NCI-H146 (cell line): ENCODE measurements around the gene TSTD1.
"Not testable (repeated sequence)": the region's sequence is repeated elsewhere in the genome, so short reads cannot be mapped to it uniquely, and the experiment has no call there.

Source experiments
- DNase-seq: peaks from one replicate; lab custom pipeline; 2025; lab: John Stamatoyannopoulos, UW

The TSTD1 gene

GRCh38 chr1:161068306-161069234, 29.8 kb upstream of the TSTD1 start:
- DNase-seq, result no peak

DNA sequence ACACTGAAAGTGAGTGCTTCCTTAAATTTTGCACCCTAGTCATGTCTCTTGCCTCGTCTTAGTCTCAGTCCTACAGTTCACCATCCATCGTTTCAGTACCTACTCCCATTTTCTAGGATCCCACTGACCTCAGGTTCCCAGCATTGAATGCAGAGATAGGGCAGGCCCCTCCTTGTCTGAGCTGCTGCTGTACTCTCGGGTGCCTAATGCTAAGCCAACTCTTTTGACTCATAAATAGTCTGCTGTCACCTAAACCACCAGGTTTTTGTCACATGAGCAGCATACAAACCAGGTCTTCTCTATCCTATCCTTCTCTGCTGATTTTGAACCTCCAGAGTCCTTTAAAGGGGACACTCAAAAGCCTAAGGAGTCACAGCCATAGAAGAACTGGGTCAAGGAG, 27.9 kb upstream of the TSTD1 start:
- DNase-seq, result no peak

DNA sequence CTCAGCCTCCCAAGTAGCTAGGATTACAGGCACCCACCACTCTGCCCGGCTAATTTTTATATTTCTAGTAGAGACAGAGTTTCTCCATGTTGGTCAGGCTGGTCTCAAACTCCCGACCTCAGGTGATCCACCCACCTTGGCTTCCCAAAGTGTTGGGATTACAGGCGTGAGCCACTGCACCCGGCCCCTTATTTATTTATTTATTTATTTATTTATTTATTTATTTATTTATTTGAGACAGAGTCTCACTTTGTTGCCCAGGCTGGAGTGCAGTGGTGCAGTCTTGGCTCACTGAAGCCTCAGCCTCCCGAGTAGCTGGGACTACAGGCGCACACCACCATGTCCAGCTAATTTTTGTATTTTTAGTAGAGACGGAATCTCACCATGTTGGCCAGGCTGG, 26.9 kb upstream of the TSTD1 start:
- not testable (repeated sequence) for DNase-seq

- not testable (repeated sequence) for DNase-seq
These were observed 25.2 kb upstream of the TSTD1 start for GRCh38 chr1:161063936-161064335.

GRCh38 chr1:161061419-161061818, 22.7 kb upstream of the TSTD1 start:
- DNase-seq, result no peak

DNA sequence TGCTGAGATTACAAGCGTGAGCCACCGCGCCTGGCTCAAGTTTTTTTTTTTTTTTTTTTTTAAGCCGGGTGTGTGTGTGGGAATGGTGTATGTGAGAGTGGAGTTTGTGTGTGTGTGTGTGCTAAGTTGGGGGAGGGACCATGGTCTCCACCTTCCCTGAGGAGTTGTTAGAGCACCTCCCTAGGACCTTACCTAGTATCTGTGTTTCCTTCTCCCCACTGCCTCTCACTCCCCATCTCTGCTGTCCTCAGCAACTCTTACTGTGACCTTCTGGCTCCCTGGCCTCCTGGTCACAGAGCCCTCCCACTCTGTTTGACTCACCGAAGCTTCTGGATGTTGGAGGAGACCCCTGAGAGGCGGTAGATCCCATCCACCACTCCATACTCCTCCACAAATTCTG, 20.5 kb upstream of the TSTD1 start:
- no peak for DNase-seq

DNA sequence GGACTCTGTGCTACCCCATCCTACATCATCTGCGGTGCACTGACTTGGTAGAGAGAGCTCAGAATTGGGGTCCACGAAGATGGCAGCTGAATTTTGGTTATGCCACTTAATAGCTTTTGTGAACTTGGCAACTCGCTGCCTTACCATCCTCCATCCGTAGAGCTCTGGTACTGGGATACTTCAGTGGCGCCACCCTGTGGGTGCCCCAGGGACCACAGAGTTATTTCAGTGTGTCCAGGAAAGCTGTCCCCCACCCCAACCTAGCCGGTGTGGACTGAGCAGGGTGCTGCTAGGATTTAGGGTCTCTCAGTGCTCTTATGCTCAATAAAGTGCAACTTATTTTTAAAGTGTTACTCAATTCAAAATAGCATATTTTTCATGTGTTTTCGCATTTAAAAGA, 16.0 kb upstream of the TSTD1 start:
- DNase-seq, result no peak

GRCh38 chr1:161054232-161054631, 15.5 kb upstream of the TSTD1 start:
- DNase-seq, result no peak

GRCh38 chr1:161052899-161053298, 14.1 kb upstream of the TSTD1 start:
- no peak for DNase-seq

DNA sequence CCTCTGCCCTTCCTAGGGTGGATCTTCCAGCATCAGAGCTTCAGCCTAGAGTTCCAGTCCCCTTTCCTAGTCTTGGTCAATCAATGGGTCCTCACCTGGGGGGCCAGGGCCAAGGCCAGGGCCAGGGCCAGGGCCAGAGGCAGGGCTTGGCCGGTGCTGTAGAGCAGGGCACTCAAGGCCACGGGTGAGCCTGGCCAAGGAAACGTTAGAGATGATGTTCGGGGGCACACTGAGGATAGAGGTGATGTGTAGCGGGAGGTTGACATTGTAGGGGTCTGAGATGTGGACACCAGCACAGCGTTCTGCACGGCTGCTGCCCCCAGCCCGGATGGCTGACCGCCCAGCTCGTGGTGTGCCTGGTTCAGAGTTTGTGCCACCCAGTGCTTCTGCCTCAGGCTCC, 12.5 kb upstream of the TSTD1 start:
- no peak for DNase-seq

DNA sequence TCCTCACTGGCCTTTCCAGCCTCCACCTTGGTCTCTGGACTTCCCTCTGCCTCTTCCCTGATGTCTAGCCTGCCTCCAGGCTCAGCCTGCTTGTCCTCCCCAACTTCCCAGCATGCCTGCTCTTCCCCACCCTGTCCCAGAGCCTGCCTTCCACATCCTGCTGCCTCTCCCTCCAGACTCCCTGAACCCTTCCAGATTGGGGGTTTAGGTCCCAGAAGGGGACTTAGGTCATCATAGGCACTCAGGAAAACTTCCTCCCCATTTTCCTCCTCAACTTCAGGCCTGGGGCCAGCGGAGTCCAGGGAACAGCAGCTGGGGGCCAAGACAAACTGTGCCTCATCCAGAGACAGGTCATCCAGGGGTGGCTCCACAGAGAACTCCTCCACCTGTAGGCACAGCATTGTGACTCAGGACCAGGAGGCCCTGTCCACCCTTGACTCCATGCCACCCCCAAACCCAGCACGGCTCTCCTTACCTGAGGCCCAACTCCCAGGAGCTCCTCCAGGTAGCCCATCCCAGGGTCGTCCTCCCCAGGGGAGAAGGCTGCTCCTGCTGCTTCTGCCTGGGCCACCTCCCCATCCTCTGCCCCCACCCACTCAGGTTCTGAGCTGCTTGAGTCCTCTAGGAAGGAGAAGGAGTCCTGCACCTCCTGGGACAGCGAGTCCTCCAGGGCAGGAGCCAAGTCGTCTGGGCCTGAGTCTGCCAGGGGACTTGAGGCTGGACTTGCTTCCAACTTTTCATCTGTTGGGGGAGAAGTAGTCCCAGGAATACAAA, 10.4 kb upstream of the TSTD1 start:
- DNase-seq, result no peak

- no peak for DNase-seq
These were observed 9.0 kb upstream of the TSTD1 start for GRCh38 chr1:161047436-161048420.

GRCh38 chr1:161046605-161047228, 8.0 kb upstream of the TSTD1 start:
- no peak for DNase-seq

GRCh38 chr1:161045736-161046604, 7.2 kb upstream of the TSTD1 start, which contains the start of gene USF1:
USF1 (minus strand) TSS chr1:161045977; CDS start chr1:161043275, 2,702 bp downstream.
- DNase-seq, result peak; percentile 95

GRCh38 chr1:161044908-161045735, 6.4 kb upstream of the TSTD1 start:
- DNase-seq, result peak; percentile 86

GRCh38 chr1:161044535-161044907, 5.8 kb upstream of the TSTD1 start:
- no peak for DNase-seq

GRCh38 chr1:161039546-161039945, 782 bp upstream of the TSTD1 start:
- DNase-seq, result no peak

GRCh38 chr1:161039154-161039545, 386 bp upstream of the TSTD1 start:
- no peak for DNase-seq
